HG03460 (cell line): ENCODE measurements around the gene RAPGEF5.

Experiments used
- ATAC-seq: cut with Tn5 transposase; IDR thresholded peaks from one replicate; pipeline ENCODE4 v1.9.1; 2021; ENCODE audit not compliant: unreplicated experiment

Gene RAPGEF5

DNA sequence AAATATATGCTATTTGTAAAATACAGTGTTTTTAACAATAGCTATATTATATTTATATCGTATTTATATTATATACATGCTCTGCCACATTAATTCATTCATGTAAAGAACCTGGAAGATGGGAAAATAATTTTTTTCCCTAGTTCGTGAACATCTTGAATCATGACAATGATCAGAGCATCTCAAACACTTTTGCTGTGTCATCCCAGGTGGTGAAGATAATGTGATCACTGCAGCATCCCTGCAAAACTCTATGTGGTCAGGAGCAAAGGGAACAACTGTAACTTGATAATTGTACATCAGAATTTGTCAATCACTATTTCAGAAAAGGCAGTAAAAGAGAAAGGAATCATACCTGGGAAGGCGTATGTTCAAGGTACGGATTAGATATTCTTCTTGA is 39.3 kb downstream of the RAPGEF5 start:
- no peak for ATAC-seq

DNA sequence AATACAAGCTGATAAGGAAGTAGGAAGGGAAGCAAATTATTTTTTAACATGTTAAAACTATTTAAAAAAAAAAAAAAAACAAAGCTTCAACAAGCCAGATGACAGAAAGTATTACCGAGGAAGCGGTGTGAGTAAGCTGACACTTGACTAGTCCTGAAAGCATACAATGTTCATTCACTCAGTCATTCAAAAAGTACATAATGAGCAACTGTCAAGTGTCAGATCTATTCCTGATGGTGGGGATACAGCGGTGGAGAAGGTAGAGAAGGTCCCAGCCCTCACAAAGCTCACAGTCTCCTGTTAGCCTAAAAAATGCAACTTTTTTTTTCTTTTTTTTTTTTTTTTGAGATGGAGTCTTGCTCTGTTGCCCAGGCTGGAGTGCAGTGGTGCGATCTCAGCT is 40.0 kb downstream of the RAPGEF5 start:
- no peak for ATAC-seq

GRCh38 chr7:22307816-22308215 is 49.1 kb downstream of the RAPGEF5 start:
- ATAC-seq: no peak

- no peak for ATAC-seq
Observed at GRCh38 chr7:22305706-22306105, 51.2 kb downstream of the RAPGEF5 start.

- no peak for ATAC-seq
Observed at GRCh38 chr7:22302951-22303423, 54.0 kb downstream of the RAPGEF5 start.

DNA sequence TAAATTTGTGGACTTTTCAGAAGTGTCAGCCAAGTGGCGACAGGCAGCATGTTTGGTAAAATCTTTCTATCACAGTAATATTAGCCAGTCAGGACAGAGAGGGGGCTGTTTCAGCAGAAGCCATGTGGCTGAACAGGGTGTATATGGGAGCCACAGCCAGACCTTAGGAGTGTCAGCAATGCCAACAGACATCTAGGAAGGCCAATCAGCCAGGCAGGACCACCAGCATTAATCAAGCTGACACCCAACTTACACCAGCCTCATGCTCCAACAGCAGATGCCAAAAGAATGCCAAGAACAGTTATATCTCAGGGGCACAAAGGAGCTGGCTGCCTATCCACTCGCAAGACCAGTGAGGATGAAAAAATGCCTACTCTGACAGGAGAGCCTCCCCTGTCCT is 54.8 kb downstream of the RAPGEF5 start:
- no peak for ATAC-seq

DNA sequence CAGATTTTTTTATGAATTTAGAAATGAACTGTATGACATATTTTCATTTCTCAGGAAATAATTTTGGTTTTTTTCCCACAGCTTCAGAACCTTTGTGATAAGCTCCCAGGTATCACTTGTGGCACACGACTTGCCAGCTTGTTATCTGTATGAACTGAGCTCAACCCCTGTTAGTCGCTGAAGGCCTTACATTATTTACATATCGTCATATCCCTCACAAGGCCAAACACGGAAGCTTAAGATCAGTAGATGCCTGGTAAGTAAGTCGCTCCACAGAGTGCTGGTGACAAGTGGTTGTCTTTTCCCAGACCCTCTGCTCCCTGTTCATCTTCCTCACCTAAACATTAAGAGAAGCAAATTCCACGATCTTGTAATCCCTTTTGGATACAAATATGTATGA is 55.2 kb downstream of the RAPGEF5 start:
- no peak for ATAC-seq

DNA sequence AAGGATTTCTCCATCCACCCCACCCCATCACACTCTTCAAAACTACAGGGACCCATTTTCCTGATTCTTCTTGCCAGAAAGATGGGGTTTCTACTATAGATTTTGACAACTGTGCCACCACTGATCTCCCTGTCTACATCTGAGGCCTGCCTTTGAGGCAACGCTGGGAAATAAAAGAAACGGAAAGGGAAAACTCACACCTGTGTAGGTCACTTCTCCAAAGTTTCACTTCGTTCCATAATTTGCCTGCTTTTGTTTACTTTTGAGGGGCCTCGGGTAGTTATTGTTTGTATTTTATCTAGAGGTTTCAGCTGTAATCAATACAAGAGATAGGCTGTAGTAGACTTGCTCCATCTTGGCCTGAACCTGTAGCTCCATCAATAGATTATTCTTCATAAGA is 56.1 kb downstream of the RAPGEF5 start:
- ATAC-seq: no peak

- ATAC-seq: no peak
Observed at GRCh38 chr7:22296916-22297315, 60.0 kb downstream of the RAPGEF5 start.

GRCh38 chr7:22296265-22296566 is 60.7 kb downstream of the RAPGEF5 start:
- ATAC-seq: no peak

GRCh38 chr7:22295402-22296264 is 61.3 kb downstream of the RAPGEF5 start:
- no peak for ATAC-seq

GRCh38 chr7:22292531-22292930 is 64.4 kb downstream of the RAPGEF5 start:
- no peak for ATAC-seq

DNA sequence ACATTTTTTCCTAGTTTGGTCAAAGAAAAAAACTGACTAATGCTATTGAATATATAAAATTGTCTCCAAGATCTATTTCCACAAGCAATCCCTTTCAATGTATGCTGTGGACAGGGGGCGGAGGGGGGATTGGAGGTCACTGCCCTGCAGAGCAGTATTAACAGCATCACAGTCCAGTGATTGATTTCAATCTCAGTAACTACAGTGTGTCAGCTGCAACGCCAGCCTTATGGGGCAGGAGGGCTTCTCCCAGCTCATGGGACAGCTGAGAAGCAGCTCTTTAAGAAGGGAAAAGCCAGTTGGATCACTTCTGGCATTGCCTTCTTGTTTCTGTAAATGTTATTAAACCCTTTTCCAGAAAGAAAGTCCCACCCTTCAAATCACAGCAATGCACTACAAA is 65.0 kb downstream of the RAPGEF5 start:
- ATAC-seq: no peak

GRCh38 chr7:22288202-22288601 is 68.8 kb downstream of the RAPGEF5 start:
- ATAC-seq: no peak

- ATAC-seq: no peak
Observed at GRCh38 chr7:22287412-22287811, 69.5 kb downstream of the RAPGEF5 start.

- no peak for ATAC-seq
Observed at GRCh38 chr7:22286436-22286835, 70.5 kb downstream of the RAPGEF5 start.

DNA sequence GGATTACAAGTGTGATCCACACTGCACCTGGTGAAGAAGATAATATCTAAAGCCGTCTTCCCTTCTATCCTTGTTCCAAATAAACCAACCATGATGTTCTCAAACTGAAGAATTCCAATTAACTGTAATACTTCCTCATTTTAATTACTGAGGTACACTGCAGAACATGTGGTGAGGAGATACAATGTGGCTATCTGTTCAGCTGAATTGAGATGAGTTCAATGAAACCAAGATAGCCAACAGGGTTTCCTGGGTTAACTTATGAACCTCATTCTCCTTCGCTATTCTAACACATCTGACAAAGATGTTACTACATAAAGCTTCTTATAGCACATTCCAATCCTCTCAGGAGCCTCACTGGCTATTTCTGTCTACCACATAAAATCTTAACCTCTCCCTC is 75.5 kb downstream of the RAPGEF5 start:
- ATAC-seq: no peak

DNA sequence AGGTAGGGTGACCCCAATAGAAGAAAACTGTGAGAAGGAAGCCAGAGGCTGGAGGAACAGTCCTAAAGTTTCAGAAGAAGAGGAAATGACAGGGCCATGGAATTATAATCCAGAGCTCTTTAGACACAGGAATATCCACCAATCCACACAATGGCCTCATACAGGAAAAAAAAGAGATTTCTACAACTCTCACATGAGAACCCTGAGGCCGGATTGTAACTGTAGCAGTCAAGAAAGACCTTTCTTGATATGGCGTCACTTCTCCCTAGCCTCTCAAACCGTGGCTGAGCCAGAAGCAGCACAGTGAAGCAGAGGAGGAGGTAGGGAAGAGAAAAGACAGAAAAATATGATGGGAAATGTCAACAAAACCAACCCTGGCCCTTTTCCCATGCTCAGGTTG is 76.9 kb downstream of the RAPGEF5 start:
- ATAC-seq: no peak

DNA sequence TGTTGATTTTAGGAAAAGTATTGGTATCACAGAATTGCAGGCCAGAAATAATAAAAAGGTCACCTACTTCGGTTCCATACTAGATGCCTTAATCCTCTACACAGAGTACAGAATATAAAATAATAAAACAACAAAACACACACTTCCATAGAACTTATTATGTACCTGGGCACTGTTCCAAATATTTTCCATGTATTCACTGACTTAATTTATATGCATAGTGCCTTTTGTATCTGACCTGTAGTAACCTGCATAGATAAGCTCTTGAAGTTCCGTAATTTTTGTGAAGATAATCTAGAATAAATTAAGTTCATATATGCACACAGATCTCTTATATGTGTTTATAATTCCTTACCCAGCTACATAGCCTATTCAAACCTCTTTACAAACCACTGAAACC is 78.3 kb downstream of the RAPGEF5 start:
- no peak for ATAC-seq

DNA sequence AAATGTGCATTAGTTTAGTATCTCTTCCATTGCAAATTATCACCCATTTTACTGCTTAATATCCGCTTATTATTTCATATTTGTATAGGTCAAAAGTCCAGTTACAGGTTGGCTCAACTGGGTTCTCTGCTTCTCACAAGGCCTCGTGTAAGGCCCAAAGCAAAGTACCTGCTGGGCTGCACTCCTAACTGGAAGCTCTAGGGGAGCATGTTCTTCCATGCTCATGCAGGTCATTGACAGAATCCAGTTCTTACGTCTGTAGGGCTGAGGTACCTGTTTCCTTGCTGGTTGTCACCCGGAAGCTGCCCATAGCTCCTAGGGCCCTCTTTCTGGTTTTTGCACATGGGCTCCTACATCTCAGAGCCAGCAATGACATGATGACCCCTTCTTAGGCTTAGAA is 79.6 kb downstream of the RAPGEF5 start:
- no peak for ATAC-seq

DNA sequence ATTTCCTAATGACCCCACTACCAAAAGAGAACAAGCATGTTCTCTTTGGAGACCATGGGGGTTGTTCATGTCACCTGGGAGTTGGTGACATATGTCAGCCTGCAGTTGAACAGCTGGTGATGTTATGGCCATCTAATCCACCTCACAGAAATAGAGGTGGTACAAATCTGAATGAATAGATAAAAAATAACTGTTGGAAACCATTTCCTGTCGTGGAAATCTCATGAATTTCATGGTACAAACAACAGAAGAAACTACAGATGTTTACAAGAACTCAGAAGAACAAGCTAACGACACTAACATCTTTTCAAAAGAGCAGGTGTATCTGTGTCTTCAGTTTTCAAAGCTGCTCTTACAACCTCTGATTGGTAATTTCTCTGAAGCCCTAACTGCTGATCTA is 81.3 kb downstream of the RAPGEF5 start:
- no peak for ATAC-seq

- ATAC-seq: no peak
Observed at GRCh38 chr7:22271311-22271710, 85.6 kb downstream of the RAPGEF5 start.

- ATAC-seq: no peak
Observed at GRCh38 chr7:22270371-22270770, 86.6 kb downstream of the RAPGEF5 start.
